Ishikawa (cell line): Measurements from ENCODE around the gene ADCY10.

ENCODE experiments used
- CEBPB ChIP-seq: IDR thresholded peaks from 2 replicates; pipeline ENCODE4 v1.6.1; 2012
- CREB1 ChIP-seq: IDR thresholded peaks from 2 replicates; pipeline ENCODE4 v1.6.1; 2012; ENCODE audit warnings: low read depth
- EGR1 ChIP-seq: IDR thresholded peaks from 2 replicates; pipeline ENCODE4 v1.6.1; 2012
- EP300 ChIP-seq: IDR thresholded peaks from 2 replicates; pipeline ENCODE4 v1.6.1; 2012; ENCODE audit warnings: borderline replicate concordance
- FOXM1 ChIP-seq: IDR thresholded peaks from 2 replicates; pipeline ENCODE4 v1.6.1; 2012; ENCODE audit warnings: low read depth, borderline replicate concordance
- NFIC ChIP-seq: IDR thresholded peaks from 2 replicates; pipeline ENCODE4 v1.6.1; 2012
- RAD21 ChIP-seq: IDR thresholded peaks from 2 replicates; pipeline ENCODE4 v1.6.1; 2012; ENCODE audit warnings: low read depth
- REST ChIP-seq: IDR thresholded peaks from 2 replicates; pipeline ENCODE4 v1.6.1; 2012; ENCODE audit warnings: low read depth, mild to moderate bottlenecking
- TAF1 ChIP-seq: IDR thresholded peaks from 2 replicates; pipeline ENCODE4 v1.6.1; 2012; ENCODE audit warnings: low read depth, mild to moderate bottlenecking
- TCF12 ChIP-seq: IDR thresholded peaks from 2 replicates; pipeline ENCODE4 v1.6.1; 2012; ENCODE audit warnings: low read depth
- TEAD4 ChIP-seq: IDR thresholded peaks from 2 replicates; pipeline ENCODE4 v1.6.1; 2012
- YY1 ChIP-seq: IDR thresholded peaks from 2 replicates; pipeline ENCODE4 v1.6.1; 2012; ENCODE audit warnings: low read depth
- ZBTB7A ChIP-seq: IDR thresholded peaks from 2 replicates; pipeline ENCODE4 v1.6.1; 2012; ENCODE audit warnings: low read depth
- TF ChIP-seq, protein P1 (sequence below): IDR thresholded peaks from 2 replicates; pipeline ENCODE4 v1.6.1; 2012
- TF ChIP-seq, protein P2 (sequence below): IDR thresholded peaks from 2 replicates; pipeline ENCODE4 v1.6.1; 2012

ADCY10 gene

GRCh38 chr1:167819849-167820683 is 93.9 kb downstream of the ADCY10 start:
- TF ChIP-seq TAF1 (peak; percentile 19; the same call in 1 of the 2 replicates), EP300 (no peak)
- TF ChIP-seq, protein P1, sequence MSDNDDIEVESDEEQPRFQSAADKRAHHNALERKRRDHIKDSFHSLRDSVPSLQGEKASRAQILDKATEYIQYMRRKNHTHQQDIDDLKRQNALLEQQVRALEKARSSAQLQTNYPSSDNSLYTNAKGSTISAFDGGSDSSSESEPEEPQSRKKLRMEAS = peak; percentile 68

- TF ChIP-seq, protein P2, sequence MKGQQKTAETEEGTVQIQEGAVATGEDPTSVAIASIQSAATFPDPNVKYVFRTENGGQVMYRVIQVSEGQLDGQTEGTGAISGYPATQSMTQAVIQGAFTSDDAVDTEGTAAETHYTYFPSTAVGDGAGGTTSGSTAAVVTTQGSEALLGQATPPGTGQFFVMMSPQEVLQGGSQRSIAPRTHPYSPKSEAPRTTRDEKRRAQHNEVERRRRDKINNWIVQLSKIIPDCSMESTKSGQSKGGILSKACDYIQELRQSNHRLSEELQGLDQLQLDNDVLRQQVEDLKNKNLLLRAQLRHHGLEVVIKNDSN = no peak
- TF ChIP-seq YY1 = no peak
Measured at GRCh38 chr1:167815650-167816049, 98.3 kb downstream of the ADCY10 start.

DNA sequence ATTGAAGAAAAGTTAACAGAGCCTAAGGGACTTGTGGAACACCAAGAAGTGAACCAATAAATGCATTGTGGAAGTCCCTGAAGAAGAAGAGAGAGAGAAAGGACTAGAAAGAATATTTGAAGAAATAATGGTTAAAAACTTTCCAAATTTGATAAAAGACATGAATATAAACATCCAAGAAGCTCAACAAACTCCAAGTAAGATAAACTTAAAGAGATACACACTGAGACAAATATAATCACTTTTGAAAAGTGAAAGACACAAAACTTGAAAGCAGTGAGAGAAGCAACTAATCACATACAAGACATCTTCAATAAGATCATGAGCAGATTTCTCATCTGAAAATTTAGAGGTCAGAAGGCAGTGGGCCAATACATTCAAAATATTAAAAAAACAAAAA is 101.0 kb downstream of the ADCY10 start:
- TF ChIP-seq, protein P2 = no peak
- TF ChIP-seq ZBTB7A (no peak), TCF12 (no peak), FOXM1 (no peak), EGR1 (no peak), YY1 (no peak), TAF1 (no peak), EP300 (no peak)
- TF ChIP-seq, protein P1 = no peak

GRCh38 chr1:167808690-167809089 is 105.2 kb downstream of the ADCY10 start:
- TF ChIP-seq, protein P1 = no peak
- TF ChIP-seq RAD21 (no peak), CREB1 (no peak), NFIC (no peak), EP300 (no peak), TAF1 (no peak), ZBTB7A (no peak), REST (no peak), FOXM1 (no peak), CEBPB (no peak), EGR1 (no peak), YY1 (no peak), TEAD4 (no peak), TCF12 (no peak)
- TF ChIP-seq, protein P2 = no peak

DNA sequence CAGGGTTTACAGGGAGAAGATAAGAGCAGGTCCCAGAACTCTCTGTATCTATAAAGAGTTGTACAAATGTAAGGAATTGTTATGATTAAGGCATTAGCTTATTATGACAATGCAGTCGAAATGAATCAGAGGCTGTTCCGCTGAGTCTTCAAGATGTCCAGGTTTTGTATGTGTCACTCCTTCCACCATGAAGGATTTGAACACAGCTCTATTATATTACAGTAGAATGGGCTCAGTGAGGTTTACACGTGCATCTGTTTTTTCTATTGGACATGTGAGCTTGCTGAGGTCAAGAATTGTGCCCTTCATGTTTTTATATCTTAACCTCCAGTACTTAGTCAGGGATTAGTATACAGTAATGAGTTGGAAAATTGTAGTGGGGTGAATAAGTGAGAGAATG is 105.8 kb downstream of the ADCY10 start:
- no peak for TF ChIP-seq CEBPB
- TF ChIP-seq, protein P1 = no peak
- TF ChIP-seq YY1 = no peak
- no peak for TF ChIP-seq ZBTB7A
- no peak for TF ChIP-seq FOXM1
- no peak for TF ChIP-seq REST
- no peak for TF ChIP-seq CREB1
- TF ChIP-seq TAF1 = no peak
- no peak for TF ChIP-seq EGR1
